Measurements from ENCODE around the gene AIG1. TPM values are rescaled to one million over a fixed set of nuclear protein-coding genes. Genes with fewer than 3 reads are reported as not detected.

The AIG1 gene
- total and polyA plus RNA-seq, 2 of the 4 experiments (the other 2 are of a cell fraction), result 21.3 to 27.1 TPM

- no peaks in the 10 kb centered on the region for H3K27me3 ChIP-seq (ENCODE audit: control insufficient read depth, insufficient read depth, low read length)
- H4K91ac ChIP-seq (ENCODE audit: insufficient read depth, low read depth, low read length), result no peak overlapping the region
- dilution Hi-C loops (cut with HindIII; ENCODE audit: low sequenced_read_pairs, unreplicated experiment) (no loop called here), in situ Hi-C loops (cut with MboI; ENCODE audit: low sequenced_read_pairs) (no loop called here), intact Hi-C loops (cut with micrococcal nuclease) (no loop called here)
- no peak overlapping the region for H2AK9ac ChIP-seq (replicated peaks; ENCODE audit: low read depth, low read length, poor library complexity)
- H3K9ac ChIP-seq (ENCODE audit: low read depth, low read length), result no peak overlapping the region
- no peak overlapping the region for H3K27ac ChIP-seq (ENCODE audit: insufficient read depth, low read length)
- H3K9me1 ChIP-seq (ENCODE audit: insufficient read depth, low read length), result no peaks in the 10 kb centered on the region
- H3K18ac ChIP-seq (ENCODE audit: low read depth, low read length), result no peak overlapping the region
- WGBS, 2 experiments (ENCODE audit: extremely low coverage in 2 of 2, insufficient read length in 1 of 2), result no CpG with 5 or more reads among the region's 3 CpGs
- H3K79me1 ChIP-seq (ENCODE audit: low read depth in 1 of 2, low read length in 2 of 2), result no peaks in the 10 kb centered on the region
- H3K14ac ChIP-seq (replicated peaks; ENCODE audit: low read depth, low read length), result no peak overlapping the region
- H3K36me3 ChIP-seq (ENCODE audit: control insufficient read depth, insufficient read depth, low read length), result 0 out of 2 replicates have a peak, but pooled peaks cover 2% of the 10 kb centered on the region
- H3K9me3 ChIP-seq (ENCODE audit: control insufficient read depth, insufficient read depth, low read length), result no peaks in the 10 kb centered on the region
- no peak overlapping the region for H3K23ac ChIP-seq (ENCODE audit: low read depth, low read length)
- ChIA-PET POLR2A (ENCODE audit: unreplicated experiment) (no interaction called here), CTCF (no interaction called here)
- no TSS peak for BruUV-seq (replicated peaks)
- no peak overlapping the region for H2BK120ac ChIP-seq (ENCODE audit: low read depth, low read length)
- H2BK15ac ChIP-seq (ENCODE audit: low read depth, low read length), result no peak overlapping the region
- no peak overlapping the region for H2AFZ ChIP-seq (replicated peaks; ENCODE audit: low read length, poor library complexity)
- H2BK5ac ChIP-seq (ENCODE audit: low read depth, low read length, poor library complexity, severe bottlenecking), result no peak overlapping the region
- H3K4me1 ChIP-seq (ENCODE audit: control insufficient read depth, insufficient read depth, low read length), result no peaks in the 10 kb centered on the region
- H3K4me2 ChIP-seq (ENCODE audit: low read depth, low read length), result no peak overlapping the region
- no peak overlapping the region for H2AK5ac ChIP-seq (ENCODE audit: low read depth, low read length)
- H4K5ac ChIP-seq (ENCODE audit: low read depth, low read length), result no peak overlapping the region
- H4K8ac ChIP-seq (ENCODE audit: low read depth in 2 of 2, low read length in 2 of 2), result no peak overlapping the region
- H3K56ac ChIP-seq (ENCODE audit: extremely low read depth, insufficient read depth, low read length), result no peak overlapping the region
- TF ChIP-seq RFX5 (IDR thresholded peaks at IDR 0.05; ENCODE audit: low read depth, low read length) (no peak), ELK1 (IDR thresholded peaks at IDR 0.05; ENCODE audit: borderline replicate concordance, low read depth, low read length) (no peak), RAD21 (IDR thresholded peaks at IDR 0.05; ENCODE audit: low read length) (no peak), NFE2L2 (IDR thresholded peaks at IDR 0.05; ENCODE audit: low read depth, low read length) (no peak), CEBPB (IDR thresholded peaks at IDR 0.05; ENCODE audit: low read depth, low read length) (no peak), CHD1 (IDR thresholded peaks at IDR 0.05; ENCODE audit: low read depth, low read length) (no peak), MAZ (IDR thresholded peaks at IDR 0.05; ENCODE audit: borderline replicate concordance, low read depth, low read length) (no peak), MAFK (IDR thresholded peaks at IDR 0.05; ENCODE audit: low read depth, low read length) (no peak), RCOR1 (IDR thresholded peaks at IDR 0.05; ENCODE audit: insufficient replicate concordance, low read length) (no peak), USF2 (IDR thresholded peaks at IDR 0.05; ENCODE audit: low read depth, low read length) (no peak), BHLHE40 (IDR thresholded peaks at IDR 0.05; ENCODE audit: low read depth, low read length) (no peak), POLR2A (IDR thresholded peaks at IDR 0.05; ENCODE audit: low read depth, low read length) (no peak)
- no peak overlapping the region for H2BK20ac ChIP-seq (ENCODE audit: low read depth, low read length)
- H4K20me1 ChIP-seq (ENCODE audit: insufficient read depth, low read length), result no peaks in the 10 kb centered on the region
- no peak overlapping the region for H3K4ac ChIP-seq (ENCODE audit: low read depth, low read length)
- no peak overlapping the region for H3K4me3 ChIP-seq (ENCODE audit: insufficient read depth, low read depth, low read length)
- ATAC-seq (ENCODE audit: low read depth), result no peak
- no peak for DNase-seq
These were observed 90.7 kb downstream of the AIG1 start for GRCh38 chr6:143151381-143151780.
